Measurements from ENCODE around the gene RPL13A. TPM values are rescaled to one million over a fixed set of nuclear protein-coding genes. Genes with fewer than 3 reads are reported as not detected.

RPL13A gene
- total and polyA plus RNA-seq, 9 of the 15 experiments (the other 6 are each of a cell fraction or from before 2014, with no cell fraction given) = 1,744 to 5,482 (median 2,949) TPM

GRCh38 chr19:49496574-49497008, 9.2 kb downstream of the RPL13A start (continued):
- TF ChIP-seq ZBTB11 (CRISPR knock-in tag; IDR thresholded peaks at IDR 0.05) = peak in 1 of 3 experiments; percentile 48; a peak in 1 of 6 replicates
- TF ChIP-seq ZBTB17 (CRISPR knock-in tag; IDR thresholded peaks at IDR 0.05) = no peak
- peak in 1 of 2 experiments; percentile 73; a peak in 1 of 4 replicates for TF ChIP-seq SIN3A (IDR thresholded peaks at IDR 0.05; ENCODE audit: borderline replicate concordance in 2 of 2, control insufficient read depth in 1 of 2, low read depth in 2 of 2, low read length in 2 of 2)
- peak; percentile 77; the same call in 1 of the 2 replicates for TF ChIP-seq GABPA (tag; conservative IDR thresholded peaks at IDR 0.05; ENCODE audit: low read depth)
- TF ChIP-seq KAT7 (CRISPR knock-in tag; IDR thresholded peaks at IDR 0.05; ENCODE audit: borderline replicate concordance) = 0 out of 2 replicates have a peak, but pooled peaks have one; percentile 22
- TF ChIP-seq ZBTB12 (CRISPR knock-in tag; IDR thresholded peaks at IDR 0.05) = no peak
- peak; percentile 51; the same call in 1 of the 2 replicates for TF ChIP-seq GTF2A2 (tag; IDR thresholded peaks at IDR 0.05)
- no peak for TF ChIP-seq SMAD1 (IDR thresholded peaks at IDR 0.05; ENCODE audit: low read depth, low read length, partially characterized antibody)
- TF ChIP-seq GATAD2B (IDR thresholded peaks at IDR 0.05; ENCODE audit: borderline replicate concordance) = no peak
- no peak for TF ChIP-seq SP2 (IDR thresholded peaks at IDR 0.05; ENCODE audit: extremely low read depth, low read depth, low read length, poor library complexity, severe bottlenecking)
- TF ChIP-seq C11orf30 (IDR thresholded peaks at IDR 0.05; ENCODE audit: low read depth) = no peak
- no peak for TF ChIP-seq MTA1 (IDR thresholded peaks at IDR 0.05; ENCODE audit: borderline replicate concordance)
- no peak for TF ChIP-seq ZBTB8A (IDR thresholded peaks at IDR 0.05; ENCODE audit: partially characterized antibody)
- peak; percentile 30; the same call in 1 of the 2 replicates for TF ChIP-seq NBN (IDR thresholded peaks at IDR 0.05; ENCODE audit: low read depth)
- TF ChIP-seq POLR2AphosphoS2 (IDR thresholded peaks at IDR 0.05; ENCODE audit: low read length) = no peak; the same call in 1 of the 2 replicates
- TF ChIP-seq CCNT2 (IDR thresholded peaks at IDR 0.05; ENCODE audit: borderline replicate concordance, extremely low read depth, insufficient read length, low read depth, low read length) = no peak
- TF ChIP-seq SNAPC5 (CRISPR knock-in tag; IDR thresholded peaks at IDR 0.05) = no peak
- no peak for TF ChIP-seq DEAF1 (CRISPR knock-in tag; IDR thresholded peaks at IDR 0.05)
- TF ChIP-seq MEF2D (tag; conservative IDR thresholded peaks at IDR 0.05; ENCODE audit: low read depth) = no peak
- TF ChIP-seq TCF7L2 (IDR thresholded peaks at IDR 0.05; ENCODE audit: low read depth, low read length) = no peak
- no peak for TF ChIP-seq ZC3H4 (CRISPR knock-in tag; IDR thresholded peaks at IDR 0.05; ENCODE audit: borderline replicate concordance)
